ENCODE measurements around the gene MED26.
"Not testable (repeated sequence)": the region's sequence is repeated elsewhere in the genome, so short reads cannot be mapped to it uniquely, and the experiment has no call there.

The MED26 gene

DNA sequence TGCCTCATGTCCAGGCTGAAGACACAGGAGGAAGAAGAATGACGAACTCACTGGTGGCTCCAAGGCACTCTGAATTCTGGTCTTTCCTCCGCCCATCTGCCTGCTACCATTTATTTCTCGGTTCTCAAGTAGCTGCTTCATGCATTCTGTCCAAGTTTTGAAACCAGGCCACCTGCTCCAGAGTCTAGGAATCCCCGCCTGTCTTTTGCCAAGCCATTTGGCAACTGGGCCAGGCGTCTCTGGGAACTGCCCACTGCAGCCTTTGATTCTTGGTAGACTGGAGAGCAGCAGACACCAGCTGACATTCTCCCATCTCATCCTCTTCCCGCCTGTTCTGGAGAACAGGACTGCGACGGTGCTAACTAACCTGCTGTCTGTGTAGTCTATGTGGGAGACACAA, 66.6 kb downstream of the MED26 start:
- Histone ChIP-seq H3K36me3 (ENCODE audit: control insufficient read depth, insufficient read depth, low read length) (peaks cover 27% of the 10 kb centered on the region), H3K4me3 (replicated peaks; ENCODE audit: low read depth, low read length) (no peak overlapping the region), H3K27me3 (replicated peaks; ENCODE audit: control insufficient read depth, insufficient read depth, low read length) (no peaks in the 10 kb centered on the region)
- no peak for TF ChIP-seq CTCF (IDR thresholded peaks at IDR 0.05; ENCODE audit: insufficient read depth, low read length, poor library complexity, severe bottlenecking)
- DNase-seq (ENCODE audit: extremely low read depth, insufficient read length) = no peak

- no peaks in the 10 kb centered on the region for H3K27me3 ChIP-seq (replicated peaks; ENCODE audit: control insufficient read depth, insufficient read depth, low read length)
- no peak for TF ChIP-seq CTCF (IDR thresholded peaks at IDR 0.05; ENCODE audit: insufficient read depth, low read length, poor library complexity, severe bottlenecking)
- DNase-seq (ENCODE audit: extremely low read depth, insufficient read length) = no peak
- H3K4me3 ChIP-seq (replicated peaks; ENCODE audit: low read depth, low read length) = no peak overlapping the region
- peaks cover 31% of the 10 kb centered on the region for H3K36me3 ChIP-seq (ENCODE audit: control insufficient read depth, insufficient read depth, low read length)
Observed at GRCh38 chr19:16559780-16560276, 68.2 kb downstream of the MED26 start.

DNA sequence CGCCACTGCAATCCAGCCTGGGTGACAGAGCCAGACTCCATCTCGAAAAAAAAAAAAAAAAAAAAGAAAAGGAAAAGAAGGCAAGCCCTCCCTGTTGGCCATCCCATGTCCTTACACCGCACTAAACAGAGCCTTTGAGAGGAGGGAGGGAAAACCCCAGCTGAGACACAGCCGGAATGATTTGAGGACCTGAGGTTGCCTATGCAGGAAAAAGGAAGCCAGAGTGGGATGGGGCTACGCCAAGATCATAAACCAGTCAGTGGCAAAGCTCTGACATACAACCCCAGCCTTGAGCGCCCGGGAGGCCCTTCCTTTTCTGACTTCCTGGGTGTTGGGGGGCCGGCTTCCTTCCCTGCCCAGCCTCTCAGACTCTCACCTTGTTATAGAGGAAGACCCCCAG, 73.2 kb downstream of the MED26 start:
- no peaks in the 10 kb centered on the region for H3K27me3 ChIP-seq (replicated peaks; ENCODE audit: control insufficient read depth, insufficient read depth, low read length)
- no peak for DNase-seq (ENCODE audit: extremely low read depth, insufficient read length)
- no peak overlapping the region for H3K4me3 ChIP-seq (replicated peaks; ENCODE audit: low read depth, low read length)
- H3K36me3 ChIP-seq (ENCODE audit: control insufficient read depth, insufficient read depth, low read length) = peaks cover 29% of the 10 kb centered on the region
- TF ChIP-seq CTCF (IDR thresholded peaks at IDR 0.05; ENCODE audit: insufficient read depth, low read length, poor library complexity, severe bottlenecking) = no peak

GRCh38 chr19:16551902-16552301, 76.1 kb downstream of the MED26 start:
- H3K36me3 ChIP-seq (ENCODE audit: control insufficient read depth, insufficient read depth, low read length) = peaks cover 22% of the 10 kb centered on the region

GRCh38 chr19:16548956-16549355, 79.0 kb downstream of the MED26 start:
- TF ChIP-seq CTCF (IDR thresholded peaks at IDR 0.05; ENCODE audit: insufficient read depth, low read length, poor library complexity, severe bottlenecking) = no peak

More at GRCh38 chr19:16551902-16552301, 76.1 kb downstream of the MED26 start:
- not testable (repeated sequence) for H3K4me3 ChIP-seq (replicated peaks; ENCODE audit: low read depth, low read length); DNase-seq (ENCODE audit: extremely low read depth, insufficient read length); H3K27me3 ChIP-seq (replicated peaks; ENCODE audit: control insufficient read depth, insufficient read depth, low read length)

DNA sequence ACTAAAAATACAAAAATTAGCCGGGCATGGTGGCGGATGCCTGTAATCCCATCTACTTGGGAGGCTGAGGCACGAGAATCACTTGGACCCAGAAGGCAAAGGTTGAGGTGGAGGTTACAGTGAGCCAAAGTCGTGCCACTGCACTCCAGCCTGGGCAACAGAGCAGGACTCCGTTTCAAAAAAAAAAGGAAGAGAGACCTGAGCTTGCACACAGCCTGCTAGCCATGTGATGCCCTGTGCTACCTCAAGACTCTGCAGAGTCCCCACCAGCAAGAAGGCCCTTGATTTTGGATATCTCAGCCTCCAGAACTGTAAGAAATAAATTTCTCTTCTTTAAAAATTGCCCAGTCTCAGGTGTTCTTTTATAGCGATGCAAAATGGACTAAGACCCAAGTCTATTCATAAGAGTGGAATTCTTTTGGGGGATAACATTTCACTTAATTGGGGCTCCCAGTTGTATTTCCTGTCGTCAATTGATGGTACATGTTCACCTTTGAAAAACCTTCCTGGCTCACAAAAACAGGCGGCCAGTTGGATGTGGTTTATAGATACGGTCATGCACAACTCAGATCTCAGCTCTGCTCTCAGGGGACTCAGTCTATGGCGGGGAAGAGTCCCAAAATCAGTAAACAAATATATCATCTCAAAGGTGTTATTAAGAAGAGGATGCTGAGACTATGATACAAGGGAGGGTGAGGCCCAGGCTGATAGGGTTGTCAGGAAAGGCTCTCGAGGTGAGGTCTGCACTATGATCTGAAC, 83.4 kb downstream of the MED26 start:
- peak overlapping the region; percentile 17 for H3K4me3 ChIP-seq (replicated peaks; ENCODE audit: low read depth, low read length)
- DNase-seq (ENCODE audit: extremely low read depth, insufficient read length) = no peak
- TF ChIP-seq CTCF (IDR thresholded peaks at IDR 0.05; ENCODE audit: insufficient read depth, low read length, poor library complexity, severe bottlenecking) = no peak
- peaks cover 3% of the 10 kb centered on the region for H3K36me3 ChIP-seq (ENCODE audit: control insufficient read depth, insufficient read depth, low read length)
- no peaks in the 10 kb centered on the region for H3K27me3 ChIP-seq (replicated peaks; ENCODE audit: control insufficient read depth, insufficient read depth, low read length)

More at GRCh38 chr19:16548956-16549355, 79.0 kb downstream of the MED26 start:
- H3K36me3 ChIP-seq (ENCODE audit: control insufficient read depth, insufficient read depth, low read length) = peaks cover 8% of the 10 kb centered on the region
- DNase-seq (ENCODE audit: extremely low read depth, insufficient read length) = no peak
- H3K27me3 ChIP-seq (replicated peaks; ENCODE audit: control insufficient read depth, insufficient read depth, low read length) = no peaks in the 10 kb centered on the region
- H3K4me3 ChIP-seq (replicated peaks; ENCODE audit: low read depth, low read length) = no peak overlapping the region

GRCh38 chr19:16543734-16544133, 84.3 kb downstream of the MED26 start:
- H3K4me3 ChIP-seq (replicated peaks; ENCODE audit: low read depth, low read length) = peak overlapping the region; percentile 91
- not testable (repeated sequence) for DNase-seq (ENCODE audit: extremely low read depth, insufficient read length)

More at GRCh38 chr19:16543734-16544133, 84.3 kb downstream of the MED26 start:
- not testable (repeated sequence) for H3K27me3 ChIP-seq (replicated peaks; ENCODE audit: control insufficient read depth, insufficient read depth, low read length); H3K36me3 ChIP-seq (ENCODE audit: control insufficient read depth, insufficient read depth, low read length)
